HepG2 (cell line): ENCODE data around the gene MYLK. TPM values are rescaled to one million over a fixed set of nuclear protein-coding genes. Genes with fewer than 3 reads are reported as not detected.

Experiments
- BORCS8-MEF2B ChIP-seq: sonication (generic); formaldehyde crosslinking; IDR thresholded peaks from 2 replicates; pipeline ENCODE4 v1.8.0; 2022; ENCODE audit warnings: mild to moderate bottlenecking, missing genetic modification reagents
- HMGA1 ChIP-seq: sonication (generic); formaldehyde crosslinking; conservative IDR thresholded peaks from 2 replicates; pipeline ENCODE4 v1.4.0; 2020; ENCODE audit warnings: missing genetic modification reagents
- HNRNPUL1 ChIP-seq: fragments of 200-400 bp; formaldehyde crosslinking; IDR thresholded peaks from 2 replicates; pipeline ENCODE4 v1.6.1; 2017; ENCODE audit warnings: low read depth, mild to moderate bottlenecking, low read length, moderate library complexity
- MTA3 ChIP-seq: sonication (generic); formaldehyde crosslinking; IDR thresholded peaks from 2 replicates; pipeline ENCODE4 v1.4.0; 2020; ENCODE audit warnings: missing genetic modification reagents
- MYC ChIP-seq: sonication (generic); formaldehyde crosslinking; IDR thresholded peaks from 2 replicates; pipeline ENCODE4 v1.9.0; 2021; ENCODE audit warnings: missing genetic modification reagents, borderline replicate concordance
- ZBTB26 ChIP-seq: IDR thresholded peaks from 2 replicates; pipeline ENCODE4 v1.6.1; 2016; ENCODE audit warnings: missing compliant biosample characterization, missing genetic modification reagents, borderline replicate concordance
- ZNF101 ChIP-seq: sonication (generic); formaldehyde crosslinking; IDR thresholded peaks from 2 replicates; pipeline ENCODE4 v1.4.0; 2020; ENCODE audit warnings: mild to moderate bottlenecking, low read depth, missing genetic modification reagents, borderline replicate concordance
- ZNF225 ChIP-seq: sonication (generic); formaldehyde crosslinking; IDR thresholded peaks from 2 replicates; pipeline ENCODE4 v1.4.0; 2020; ENCODE audit warnings: mild to moderate bottlenecking, missing genetic modification reagents
- ZNF44 ChIP-seq: sonication (generic); formaldehyde crosslinking; IDR thresholded peaks from 2 replicates; pipeline ENCODE4 v1.5.1; 2020; ENCODE audit warnings: mild to moderate bottlenecking, missing genetic modification reagents
- ZNF619 ChIP-seq: sonication (generic); formaldehyde crosslinking; IDR thresholded peaks from 2 replicates; pipeline ENCODE4 v1.4.0; 2020; ENCODE audit warnings: mild to moderate bottlenecking, missing genetic modification reagents
- ZNF777 ChIP-seq: sonication (generic); formaldehyde crosslinking; IDR thresholded peaks from 2 replicates; pipeline ENCODE4 v1.4.0; 2020; ENCODE audit warnings: missing genetic modification reagents
- ZNF782 ChIP-seq: sonication (generic); formaldehyde crosslinking; IDR thresholded peaks from 2 replicates; pipeline ENCODE4 v1.4.0; 2020; ENCODE audit warnings: missing genetic modification reagents, mild to moderate bottlenecking, borderline replicate concordance
- ZSCAN21 ChIP-seq: sonication (generic); formaldehyde crosslinking; IDR thresholded peaks from 2 replicates; pipeline ENCODE4 v1.8.0; 2022; ENCODE audit warnings: mild to moderate bottlenecking, missing genetic modification reagents, moderate library complexity, borderline replicate concordance
- polyA plus RNA-seq, 8 experiments: library from polyadenylated mRNA; depleted of rRNA in 3 of 8; stranded (reverse) in 7 of 8; unstranded in 1 of 8; fragments of >200 nt; fragmentation: Illumina TruSeq in 4 of 8; extraction: Trizol in 4 of 8; gene quantifications; 2 replicates each; pipeline versions ENCODE4 v1.2.1 to v1.2.3, GENCODE V29; 2011 to 2016; ENCODE audit warnings: low read depth in 4 of 8, missing spikeins in 1 of 8, mixed read lengths in 1 of 8; ENCODE audit not compliant: insufficient read depth in 1 of 8
- total RNA-seq, 5 experiments: library from RNA; depleted of rRNA; stranded (reverse); fragments of >200 nt; fragmentation: Illumina TruSeq; extraction: Trizol; gene quantifications; 2 replicates each; pipeline ENCODE4 v1.2.3, GENCODE V29; 2016; ENCODE audit warnings: low read depth in 1 of 5
- TF ChIP-seq, protein P1 (sequence below): sonication (generic); formaldehyde crosslinking; IDR thresholded peaks from 2 replicates; pipeline ENCODE4 v1.4.0; 2020; ENCODE audit warnings: mild to moderate bottlenecking, missing genetic modification reagents
- TF ChIP-seq, protein P2 (sequence below): sonication (generic); formaldehyde crosslinking; IDR thresholded peaks from 2 replicates; pipeline ENCODE4 v1.4.0; 2020; ENCODE audit warnings: mild to moderate bottlenecking, missing genetic modification reagents, borderline replicate concordance

The MYLK gene
- total and polyA plus RNA-seq, 2 of the 13 experiments (the other 11 are each of a cell fraction or from before 2014, with no cell fraction given): 10.6 to 34.9 TPM

DNA sequence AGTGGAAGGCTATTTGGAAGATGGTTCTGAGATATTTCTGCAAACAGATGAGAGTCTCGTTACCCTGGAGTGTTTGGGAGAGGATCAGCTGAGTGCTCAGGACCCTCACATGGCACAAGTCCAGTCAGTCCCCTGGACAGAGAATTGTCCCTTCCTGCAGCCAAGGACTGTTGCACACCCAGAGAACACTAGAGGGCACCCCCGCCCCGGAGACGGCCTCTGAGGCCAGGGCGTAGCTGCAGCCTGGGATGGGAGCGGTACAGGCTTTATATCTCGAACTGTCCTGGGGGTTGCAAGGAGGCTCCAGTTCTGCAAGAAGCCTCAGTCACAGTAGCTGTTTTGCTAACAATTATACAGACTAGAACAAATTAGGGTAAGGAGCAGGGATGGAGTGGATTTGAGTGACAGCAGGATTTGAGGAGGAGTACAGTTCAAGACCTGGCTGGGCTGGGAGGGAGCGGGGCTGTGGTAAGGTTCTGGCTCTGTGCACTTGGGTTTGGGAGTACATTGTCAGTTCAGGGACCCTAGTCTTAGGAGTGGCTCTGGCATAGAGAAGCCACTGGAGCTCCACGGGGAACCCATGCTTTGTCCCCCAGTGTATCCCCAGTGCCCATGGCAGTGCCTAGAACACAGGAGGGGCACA is 231.7 kb downstream of the MYLK start (continued):
- TF ChIP-seq, protein P1, sequence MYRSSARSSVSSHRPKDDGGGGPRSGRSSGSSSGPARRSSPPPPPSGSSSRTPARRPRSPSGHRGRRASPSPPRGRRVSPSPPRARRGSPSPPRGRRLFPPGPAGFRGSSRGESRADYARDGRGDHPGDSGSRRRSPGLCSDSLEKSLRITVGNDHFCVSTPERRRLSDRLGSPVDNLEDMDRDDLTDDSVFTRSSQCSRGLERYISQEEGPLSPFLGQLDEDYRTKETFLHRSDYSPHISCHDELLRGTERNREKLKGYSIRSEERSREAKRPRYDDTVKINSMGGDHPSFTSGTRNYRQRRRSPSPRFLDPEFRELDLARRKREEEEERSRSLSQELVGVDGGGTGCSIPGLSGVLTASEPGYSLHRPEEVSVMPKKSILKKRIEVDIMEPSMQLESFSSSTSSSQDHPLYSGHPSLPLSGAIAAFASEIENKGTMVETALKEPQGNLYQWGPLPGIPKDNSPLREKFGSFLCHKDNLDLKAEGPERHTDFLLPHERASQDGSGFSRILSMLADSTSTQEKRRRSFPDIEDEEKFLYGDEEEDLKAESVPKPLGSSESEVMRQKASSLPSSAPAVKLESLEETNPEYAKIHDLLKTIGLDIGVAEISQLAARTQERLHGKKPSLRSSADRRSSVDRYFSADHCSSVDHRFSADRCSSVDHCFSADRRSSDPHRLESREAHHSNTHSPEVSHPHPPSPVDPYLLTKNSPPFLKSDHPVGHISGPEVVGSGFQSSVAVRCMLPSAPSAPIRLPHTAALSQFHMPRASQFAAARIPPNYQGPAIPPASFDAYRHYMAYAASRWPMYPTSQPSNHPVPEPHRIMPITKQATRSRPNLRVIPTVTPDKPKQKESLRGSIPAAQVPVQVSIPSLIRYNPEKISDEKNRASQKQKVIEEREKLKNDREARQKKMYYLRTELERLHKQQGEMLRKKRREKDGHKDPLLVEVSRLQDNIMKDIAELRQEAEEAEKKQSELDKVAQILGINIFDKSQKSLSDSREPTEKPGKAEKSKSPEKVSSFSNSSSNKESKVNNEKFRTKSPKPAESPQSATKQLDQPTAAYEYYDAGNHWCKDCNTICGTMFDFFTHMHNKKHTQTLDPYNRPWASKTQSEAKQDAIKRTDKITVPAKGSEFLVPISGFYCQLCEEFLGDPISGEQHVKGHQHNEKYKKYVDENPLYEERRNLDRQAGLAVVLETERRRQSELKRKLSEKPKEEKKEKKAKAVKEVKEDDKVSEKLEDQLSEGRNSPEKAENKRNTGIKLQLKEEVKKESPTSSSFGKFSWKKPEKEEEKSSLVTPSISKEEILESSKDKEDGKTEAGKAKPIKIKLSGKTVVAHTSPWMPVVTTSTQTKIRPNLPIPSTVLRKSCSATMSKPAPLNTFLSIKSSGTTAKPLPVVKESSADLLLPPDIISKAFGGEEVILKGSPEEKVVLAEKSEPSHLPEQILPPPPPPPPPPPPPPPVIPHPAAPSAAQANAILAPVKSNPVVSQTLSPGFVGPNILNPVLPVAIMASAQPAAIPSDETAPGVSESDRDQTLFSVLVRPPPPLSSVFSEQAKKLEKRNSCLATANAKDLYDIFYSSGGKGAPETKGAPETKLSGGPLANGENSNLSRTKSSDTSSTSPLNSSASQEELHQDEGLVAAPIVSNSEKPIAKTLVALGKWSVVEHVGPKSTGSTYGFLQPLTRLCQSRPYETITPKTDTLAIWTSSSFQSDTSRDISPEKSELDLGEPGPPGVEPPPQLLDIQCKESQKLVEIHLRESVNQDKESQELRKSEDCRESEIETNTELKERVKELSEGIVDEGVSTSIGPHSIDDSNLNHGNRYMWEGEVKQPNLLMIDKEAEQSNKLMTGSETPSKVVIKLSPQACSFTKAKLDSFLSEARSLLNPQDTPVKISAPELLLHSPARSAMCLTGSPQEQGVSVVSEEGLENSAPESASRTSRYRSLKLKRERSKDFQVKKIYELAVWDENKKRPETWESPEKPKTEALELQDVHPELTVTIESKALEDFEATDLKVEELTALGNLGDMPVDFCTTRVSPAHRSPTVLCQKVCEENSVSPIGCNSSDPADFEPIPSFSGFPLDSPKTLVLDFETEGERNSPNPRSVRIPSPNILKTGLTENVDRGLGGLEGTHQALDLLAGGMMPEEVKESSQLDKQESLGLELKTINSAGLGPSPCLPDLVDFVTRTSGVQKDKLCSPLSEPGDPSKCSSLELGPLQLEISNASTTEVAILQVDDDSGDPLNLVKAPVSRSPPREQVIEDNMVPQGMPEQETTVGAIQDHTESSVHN (CRISPR knock-in tag): no peak
- no peak for TF ChIP-seq BORCS8-MEF2B (CRISPR knock-in tag)
- TF ChIP-seq ZSCAN21: peak; percentile 28; the same call in 1 of the 2 replicates
- no peak for TF ChIP-seq ZNF619 (CRISPR knock-in tag)
- TF ChIP-seq ZNF44: no peak
- TF ChIP-seq ZNF101 (CRISPR knock-in tag): no peak
- no peak for TF ChIP-seq ZNF782 (CRISPR knock-in tag)
- TF ChIP-seq MTA3 (CRISPR knock-in tag): no peak
- no peak for TF ChIP-seq ZNF777
- no peak for TF ChIP-seq HMGA1
- TF ChIP-seq HNRNPUL1: no peak
- TF ChIP-seq, protein P2, sequence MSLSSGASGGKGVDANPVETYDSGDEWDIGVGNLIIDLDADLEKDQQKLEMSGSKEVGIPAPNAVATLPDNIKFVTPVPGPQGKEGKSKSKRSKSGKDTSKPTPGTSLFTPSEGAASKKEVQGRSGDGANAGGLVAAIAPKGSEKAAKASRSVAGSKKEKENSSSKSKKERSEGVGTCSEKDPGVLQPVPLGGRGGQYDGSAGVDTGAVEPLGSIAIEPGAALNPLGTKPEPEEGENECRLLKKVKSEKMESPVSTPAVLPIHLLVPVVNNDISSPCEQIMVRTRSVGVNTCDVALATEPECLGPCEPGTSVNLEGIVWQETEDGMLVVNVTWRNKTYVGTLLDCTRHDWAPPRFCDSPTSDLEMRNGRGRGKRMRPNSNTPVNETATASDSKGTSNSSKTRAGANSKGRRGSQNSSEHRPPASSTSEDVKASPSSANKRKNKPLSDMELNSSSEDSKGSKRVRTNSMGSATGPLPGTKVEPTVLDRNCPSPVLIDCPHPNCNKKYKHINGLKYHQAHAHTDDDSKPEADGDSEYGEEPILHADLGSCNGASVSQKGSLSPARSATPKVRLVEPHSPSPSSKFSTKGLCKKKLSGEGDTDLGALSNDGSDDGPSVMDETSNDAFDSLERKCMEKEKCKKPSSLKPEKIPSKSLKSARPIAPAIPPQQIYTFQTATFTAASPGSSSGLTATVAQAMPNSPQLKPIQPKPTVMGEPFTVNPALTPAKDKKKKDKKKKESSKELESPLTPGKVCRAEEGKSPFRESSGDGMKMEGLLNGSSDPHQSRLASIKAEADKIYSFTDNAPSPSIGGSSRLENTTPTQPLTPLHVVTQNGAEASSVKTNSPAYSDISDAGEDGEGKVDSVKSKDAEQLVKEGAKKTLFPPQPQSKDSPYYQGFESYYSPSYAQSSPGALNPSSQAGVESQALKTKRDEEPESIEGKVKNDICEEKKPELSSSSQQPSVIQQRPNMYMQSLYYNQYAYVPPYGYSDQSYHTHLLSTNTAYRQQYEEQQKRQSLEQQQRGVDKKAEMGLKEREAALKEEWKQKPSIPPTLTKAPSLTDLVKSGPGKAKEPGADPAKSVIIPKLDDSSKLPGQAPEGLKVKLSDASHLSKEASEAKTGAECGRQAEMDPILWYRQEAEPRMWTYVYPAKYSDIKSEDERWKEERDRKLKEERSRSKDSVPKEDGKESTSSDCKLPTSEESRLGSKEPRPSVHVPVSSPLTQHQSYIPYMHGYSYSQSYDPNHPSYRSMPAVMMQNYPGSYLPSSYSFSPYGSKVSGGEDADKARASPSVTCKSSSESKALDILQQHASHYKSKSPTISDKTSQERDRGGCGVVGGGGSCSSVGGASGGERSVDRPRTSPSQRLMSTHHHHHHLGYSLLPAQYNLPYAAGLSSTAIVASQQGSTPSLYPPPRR: no peak
- peak; percentile 11; the same call in 1 of the 2 replicates for TF ChIP-seq MYC (CRISPR knock-in tag)
- 0 out of 2 replicates have a peak, but pooled peaks have one; percentile 35 for TF ChIP-seq ZBTB26 (CRISPR knock-in tag)
- no peak for TF ChIP-seq ZNF225 (CRISPR knock-in tag)
